Peyer's patch (tissue), 4 donors: ENCODE measurements around the gene CPXM1. TPM values are rescaled to one million over a fixed set of nuclear protein-coding genes. Genes with fewer than 3 reads are reported as not detected.

Source experiments
- DNase-seq, 3 donors: peaks; one replicate each; pipeline ENCODE4 v3.0.0-alpha.2; 2017 to 2019
- H3K27ac ChIP-seq, 4 donors: fragments of 200-600 bp; sonication (generic); one replicate each; pipeline ENCODE4 v1.5.1; 2016 to 2019
- H3K27me3 ChIP-seq, 2 donors: fragments of 200-600 bp; sonication (generic); one replicate each; pipeline ENCODE4 v1.5.1; 2019
- H3K36me3 ChIP-seq, 3 donors: fragments of 200-600 bp; sonication (generic); one replicate each; pipeline ENCODE4 v1.5.1; 2016 to 2019
- H3K4me1 ChIP-seq, 4 donors: fragments of 200-600 bp; sonication (generic); one replicate each; pipeline ENCODE4 v1.5.1; 2016 to 2019
- H3K4me3 ChIP-seq, 4 donors: fragments of 200-600 bp; sonication (generic); 1 replicate in 3 of 4; 2 replicates in 1 of 4; pipeline ENCODE4 v1.5.1; 2016 to 2019; ENCODE audit warnings: mild to moderate bottlenecking in 1 of 4
- H3K9me3 ChIP-seq, 4 donors: fragments of 200-600 bp; sonication (generic); one replicate each; pipeline ENCODE4 v1.5.1; 2016 to 2019; ENCODE audit warnings: mild to moderate bottlenecking in 1 of 4
- POLR2A ChIP-seq, 2 donors: fragments of 450-650 bp; IDR thresholded peaks; one replicate each; pipeline ENCODE4 v1.5.1; 2017; ENCODE audit warnings: antibody characterized with exemption in 2 of 2, mild to moderate bottlenecking in 2 of 2, moderate library complexity in 2 of 2
- total RNA-seq, 4 donors: library from RNA; depleted of rRNA; stranded (reverse); fragments of >200 nt; gene quantifications; one replicate each; pipeline ENCODE4 v1.1.0, GENCODE V29; 2016
- TF ChIP-seq, protein P1 (sequence below), 6 experiments: fragments of 450-650 bp in 4 of 6; fragments of 200-600 bp in 2 of 6; sonication (generic) in 1 of 6; IDR thresholded peaks; one replicate each; pipeline ENCODE4 v1.5.1; 2017 to 2019; ENCODE audit warnings: antibody characterized with exemption in 6 of 6, mild to moderate bottlenecking in 3 of 6, moderate library complexity in 1 of 6

CPXM1 gene
- 1 to 10 TPM in 3 of 4 donors, not detected in 1; 1.1 to 2.5 (median 1.2) TPM for total RNA-seq

- no peaks in the 10 kb centered on the region for H3K9me3 ChIP-seq
- no peaks in the 10 kb centered on the region for H3K36me3 ChIP-seq
- TF ChIP-seq, protein P1, sequence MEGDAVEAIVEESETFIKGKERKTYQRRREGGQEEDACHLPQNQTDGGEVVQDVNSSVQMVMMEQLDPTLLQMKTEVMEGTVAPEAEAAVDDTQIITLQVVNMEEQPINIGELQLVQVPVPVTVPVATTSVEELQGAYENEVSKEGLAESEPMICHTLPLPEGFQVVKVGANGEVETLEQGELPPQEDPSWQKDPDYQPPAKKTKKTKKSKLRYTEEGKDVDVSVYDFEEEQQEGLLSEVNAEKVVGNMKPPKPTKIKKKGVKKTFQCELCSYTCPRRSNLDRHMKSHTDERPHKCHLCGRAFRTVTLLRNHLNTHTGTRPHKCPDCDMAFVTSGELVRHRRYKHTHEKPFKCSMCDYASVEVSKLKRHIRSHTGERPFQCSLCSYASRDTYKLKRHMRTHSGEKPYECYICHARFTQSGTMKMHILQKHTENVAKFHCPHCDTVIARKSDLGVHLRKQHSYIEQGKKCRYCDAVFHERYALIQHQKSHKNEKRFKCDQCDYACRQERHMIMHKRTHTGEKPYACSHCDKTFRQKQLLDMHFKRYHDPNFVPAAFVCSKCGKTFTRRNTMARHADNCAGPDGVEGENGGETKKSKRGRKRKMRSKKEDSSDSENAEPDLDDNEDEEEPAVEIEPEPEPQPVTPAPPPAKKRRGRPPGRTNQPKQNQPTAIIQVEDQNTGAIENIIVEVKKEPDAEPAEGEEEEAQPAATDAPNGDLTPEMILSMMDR (IDR thresholded peaks at IDR 0.05): no peak
- no peak for TF ChIP-seq POLR2A (IDR thresholded peaks at IDR 0.05)
- H3K4me3 ChIP-seq: peak within 1 kb of the TSS in 3 of 4 donors; percentile 9 to 38 (median 30)
- H3K27ac ChIP-seq: no peak within 1 kb of the TSS
- no peak for DNase-seq
- peaks cover 0 to 27% of the 10 kb centered on the region in 2 donors for H3K27me3 ChIP-seq
- peaks cover 0 to 17% (median 2%) of the 10 kb centered on the region in 4 donors for H3K4me1 ChIP-seq
Observed at GRCh38 chr20:2800521-2801285, at the start of gene CPXM1. TSS of gene CPXM1 (minus strand) at chr20:2800627. CDS start at chr20:2800572, 55 bp downstream.

GRCh38 chr20:2849529-2849928 is 49.1 kb upstream of the CPXM1 start:
- Histone ChIP-seq H3K36me3 (no peaks in the 10 kb centered on the region), H3K27me3 (no peaks in the 10 kb centered on the region), H3K4me1 (no peaks in the 10 kb centered on the region), H3K4me3 (no peak overlapping the region), H3K27ac (no peak overlapping the region), H3K9me3 (no peaks in the 10 kb centered on the region)
- DNase-seq: no peak
- TF ChIP-seq POLR2A (IDR thresholded peaks at IDR 0.05): no peak
- TF ChIP-seq, protein P1 (IDR thresholded peaks at IDR 0.05): no peak

GRCh38 chr20:2847802-2848201 is 47.4 kb upstream of the CPXM1 start:
- Histone ChIP-seq H3K36me3 (no peaks in the 10 kb centered on the region), H3K4me3 (no peak overlapping the region), H3K27me3 (no peaks in the 10 kb centered on the region), H3K27ac (no peak overlapping the region), H3K4me1 (no peaks in the 10 kb centered on the region), H3K9me3 (no peaks in the 10 kb centered on the region)
- TF ChIP-seq POLR2A (IDR thresholded peaks at IDR 0.05): no peak
- TF ChIP-seq, protein P1 (IDR thresholded peaks at IDR 0.05): no peak
- no peak for DNase-seq

DNA sequence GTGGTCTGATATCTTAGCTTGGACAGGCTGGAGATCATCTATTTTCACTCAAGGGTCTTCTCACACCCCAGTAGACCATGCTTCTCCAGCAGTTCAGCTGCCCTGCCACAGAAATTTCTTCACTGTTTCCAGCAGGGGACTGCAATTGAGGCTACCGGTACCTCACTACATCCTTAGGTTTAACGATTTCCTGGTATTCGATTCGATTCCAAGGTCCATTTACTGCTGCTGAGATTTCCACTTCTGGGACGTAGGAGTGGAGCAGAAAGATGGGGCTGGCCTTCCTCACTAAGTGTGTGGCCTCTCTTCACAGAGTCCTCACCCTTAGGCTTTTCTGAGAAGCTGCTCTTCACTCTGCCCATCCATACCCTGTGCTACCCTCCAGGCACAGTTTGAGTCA is 46.3 kb upstream of the CPXM1 start:
- Histone ChIP-seq H3K36me3 (no peaks in the 10 kb centered on the region), H3K4me3 (no peak overlapping the region), H3K27me3 (no peaks in the 10 kb centered on the region), H3K4me1 (peaks cover 0 to 3% (median 0%) of the 10 kb centered on the region in 4 donors), H3K27ac (no peak overlapping the region), H3K9me3 (no peaks in the 10 kb centered on the region)
- no peak for TF ChIP-seq POLR2A (IDR thresholded peaks at IDR 0.05)
- TF ChIP-seq, protein P1 (IDR thresholded peaks at IDR 0.05): no peak
- DNase-seq: no peak

- H3K36me3 ChIP-seq: no peaks in the 10 kb centered on the region
- H3K27me3 ChIP-seq: no peaks in the 10 kb centered on the region
- TF ChIP-seq, protein P1 (IDR thresholded peaks at IDR 0.05): no peak
- no peak for TF ChIP-seq POLR2A (IDR thresholded peaks at IDR 0.05)
- DNase-seq: no peak
- no peaks in the 10 kb centered on the region for H3K9me3 ChIP-seq
- no peak overlapping the region for H3K4me3 ChIP-seq
- H3K4me1 ChIP-seq: peaks cover 0 to 9% (median 0%) of the 10 kb centered on the region in 4 donors
- H3K27ac ChIP-seq: no peak overlapping the region
Observed at GRCh38 chr20:2845607-2846006, 45.2 kb upstream of the CPXM1 start.
